GM20431 (cell line): ENCODE measurements around the gene SLC25A10.

Experiments
- in situ Hi-C: fragments of 300-500 bp; cut with MseI, MboI; formaldehyde crosslinking; loops from one replicate; pipeline ENCODE4 v1.15.0; 2020; ENCODE audit warnings: low sequenced_read_pairs; ENCODE audit not compliant: unreplicated experiment

Gene SLC25A10

DNA sequence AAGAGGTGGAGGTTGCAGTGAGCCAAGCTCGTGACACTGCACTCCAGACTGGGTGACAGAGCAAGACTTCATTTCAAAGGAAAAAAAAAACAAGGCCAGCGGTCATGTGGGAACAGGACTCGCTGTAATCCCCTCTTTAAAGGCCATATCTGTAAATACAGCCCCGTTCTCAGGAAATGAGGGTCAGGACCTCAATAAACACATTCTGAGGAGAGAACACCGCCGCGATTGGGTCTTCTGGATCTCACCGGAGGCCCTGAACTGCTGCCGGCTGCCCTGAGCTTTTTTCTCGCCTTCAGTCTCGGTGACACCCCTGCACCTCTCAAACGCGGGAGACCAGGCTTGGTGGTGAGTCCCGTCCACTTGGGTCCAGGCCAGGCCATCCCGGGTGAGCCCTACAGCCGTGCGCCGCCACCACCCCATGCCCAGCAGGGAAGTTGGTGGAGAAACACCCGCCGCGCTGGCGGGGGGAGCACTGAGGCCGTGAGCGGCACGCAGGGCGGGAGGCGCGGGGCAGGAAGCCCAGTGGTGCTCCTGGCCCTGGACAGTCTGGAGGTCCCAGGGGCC is 28.4 kb downstream of the SLC25A10 start:
- in situ Hi-C loops, result no loop called here

DNA sequence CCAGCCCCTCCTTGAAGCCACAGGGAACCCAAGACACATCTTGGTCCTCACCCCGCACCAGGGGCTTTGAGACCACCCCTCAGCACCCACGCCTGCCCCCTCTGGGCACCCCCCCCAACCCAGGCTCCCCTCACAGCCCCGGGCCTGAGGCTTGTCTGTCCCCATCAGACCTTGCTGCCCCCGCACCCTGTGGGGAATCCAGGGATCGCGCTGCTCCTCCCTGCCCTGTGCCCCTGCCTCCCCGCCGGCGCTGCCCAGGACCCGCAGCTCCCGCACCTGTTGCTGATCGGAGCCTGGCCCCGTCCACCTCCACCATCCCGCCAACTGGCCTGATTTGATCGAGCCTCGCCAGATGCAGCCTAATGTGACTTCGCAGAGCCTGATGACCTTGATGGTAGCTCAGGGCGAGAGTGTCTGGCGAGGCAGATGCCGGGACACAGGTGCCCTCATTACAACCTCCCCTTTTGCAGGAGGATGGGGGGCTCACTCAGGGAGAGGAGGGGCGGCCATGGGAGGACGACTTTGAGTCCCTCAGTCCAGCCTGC is 29.0 kb downstream of the SLC25A10 start:
- in situ Hi-C loops, result no loop called here

- in situ Hi-C loops, result no loop called here
These were observed 29.7 kb downstream of the SLC25A10 start for GRCh38 chr17:81741594-81742452.
